Amniotic stem cell (primary cell): ENCODE data around the gene SECISBP2.
A peak's percentile ranks its signal among the peaks of the same experiment; 100 is the strongest.
"Not testable (repeated sequence)": the region's sequence is repeated elsewhere in the genome, so short reads cannot be mapped to it uniquely, and the experiment has no call there.

ENCODE experiments used
- DNase-seq: peaks from one replicate; lab custom pipeline; 2025; lab: John Stamatoyannopoulos, UW

The SECISBP2 gene

GRCh38 chr9:89310475-89311345 is 7.6 kb upstream of the SECISBP2 start, which contains the start of gene CKS2:
Gene CKS2 (plus strand): TSS chr9:89311195. CDS start chr9:89311293, 98 bp downstream.
- peak; percentile 99 for DNase-seq

GRCh38 chr9:89311346-89312221 is 6.7 kb upstream of the SECISBP2 start:
- no peak for DNase-seq

DNA sequence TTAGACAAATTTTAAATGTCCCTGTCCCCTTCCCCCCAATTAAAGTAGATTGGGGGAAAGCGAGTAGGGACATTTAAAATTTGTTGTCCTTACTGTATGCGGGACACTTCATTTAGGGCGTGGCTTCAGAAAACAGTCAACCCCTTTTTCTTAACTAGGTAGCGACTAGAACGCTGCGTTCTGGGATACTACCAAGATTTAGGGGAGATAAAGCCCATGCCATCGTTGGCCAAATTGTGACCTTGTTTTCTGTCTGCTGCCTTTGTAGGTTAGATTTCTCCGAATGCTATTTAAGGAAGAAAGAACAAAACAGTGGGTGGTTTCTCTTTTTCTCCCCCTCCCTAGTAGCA is 6.1 kb upstream of the SECISBP2 start:
- peak; percentile 11 for DNase-seq

DNA sequence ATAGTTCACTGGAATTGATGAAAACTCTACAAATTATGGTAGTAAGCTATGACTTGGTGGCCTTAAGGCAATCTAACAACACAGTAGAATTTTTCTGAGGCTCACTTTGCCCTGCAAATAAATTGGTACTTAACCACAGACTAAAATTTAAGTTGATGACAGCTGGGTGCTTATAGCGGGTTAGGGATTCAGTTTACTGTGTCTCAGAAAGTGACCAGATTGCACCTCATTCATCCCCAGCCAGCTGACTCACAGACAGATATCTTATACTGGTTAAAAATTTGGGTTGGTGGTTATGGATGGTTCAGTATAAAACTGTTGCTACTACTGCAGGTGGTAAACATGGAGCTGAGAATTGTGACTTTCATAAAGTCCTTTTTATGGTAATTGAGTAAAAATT is 4.5 kb upstream of the SECISBP2 start:
- DNase-seq, result no peak

DNA sequence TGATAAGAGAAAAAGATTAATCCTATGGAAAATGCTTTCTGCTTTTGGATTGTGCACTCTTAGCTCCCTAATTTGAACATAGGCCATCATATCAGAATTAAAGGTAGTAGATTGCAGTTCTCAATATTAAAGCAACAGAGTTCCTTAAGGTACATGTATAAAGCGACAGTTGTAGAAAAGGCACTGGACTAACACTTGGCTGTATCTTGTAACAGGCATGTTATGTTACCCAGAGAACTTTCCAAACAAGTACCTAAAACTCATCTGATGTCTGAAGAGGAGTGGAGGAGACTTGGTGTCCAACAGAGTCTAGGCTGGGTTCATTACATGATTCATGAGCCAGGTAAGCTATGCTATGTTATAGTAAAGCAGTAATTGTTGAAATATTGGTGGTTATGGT is 3.3 kb upstream of the SECISBP2 start:
- DNase-seq, result no peak

- no peak for DNase-seq
These were observed 2.8 kb upstream of the SECISBP2 start for GRCh38 chr9:89315482-89315881.

DNA sequence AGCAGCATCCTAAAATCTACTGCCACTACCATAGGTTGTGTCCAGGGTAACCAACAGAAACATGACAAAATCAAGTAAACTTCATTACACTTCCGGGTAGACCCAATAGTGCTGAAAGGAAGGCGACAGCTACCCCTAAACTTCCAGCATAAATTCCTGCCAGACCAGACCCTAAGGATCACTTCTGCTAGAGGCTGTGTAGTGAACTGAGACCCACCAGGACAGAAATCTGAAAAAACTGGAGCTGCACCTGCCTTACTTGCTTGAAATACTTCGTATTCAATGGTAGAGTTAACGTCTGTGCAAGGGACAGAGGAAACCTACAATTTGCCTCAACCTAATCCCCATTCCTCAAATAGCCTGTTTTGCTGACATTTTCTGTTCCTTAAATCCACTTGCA is 1.0 kb upstream of the SECISBP2 start:
- no peak for DNase-seq

DNA sequence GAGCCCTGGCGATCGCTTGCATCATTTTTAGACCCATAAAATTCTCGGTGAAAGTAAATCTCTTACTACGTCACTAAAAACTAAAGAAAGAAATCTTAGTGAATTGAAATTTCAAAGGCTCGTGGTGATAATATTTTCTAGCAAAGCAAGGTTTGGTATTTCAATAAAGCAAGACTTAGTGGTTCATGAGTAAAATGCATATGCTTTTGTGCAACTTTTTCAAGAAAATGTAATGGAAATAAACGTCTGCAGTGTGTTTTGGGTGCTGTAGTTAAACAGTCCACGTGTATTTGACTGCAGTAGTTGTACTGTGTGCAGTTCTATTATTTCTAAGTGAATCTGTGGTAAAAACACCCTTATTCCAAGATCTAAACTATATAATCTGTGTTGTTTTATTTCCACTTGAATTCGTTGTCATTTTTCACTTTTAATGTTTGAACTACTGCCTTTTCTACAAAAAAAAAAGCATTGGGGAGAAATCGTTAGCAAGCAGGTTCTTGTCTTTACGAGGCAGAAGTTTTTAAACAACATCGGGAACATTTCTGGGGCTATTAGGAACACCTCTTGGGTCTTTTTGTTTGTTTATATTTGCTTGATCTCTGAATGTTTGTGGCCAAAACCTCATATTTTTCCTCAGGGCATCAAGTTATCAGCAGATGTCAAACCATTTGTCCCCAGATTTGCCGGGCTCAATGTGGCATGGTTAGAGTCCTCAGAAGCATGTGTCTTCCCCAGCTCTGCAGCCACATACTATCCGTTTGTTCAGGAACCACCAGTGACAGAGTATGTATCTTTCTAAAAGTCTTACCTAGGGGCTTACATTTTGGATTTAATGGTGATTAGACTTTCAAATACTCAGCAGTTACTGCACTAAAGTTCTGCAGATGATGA is 960 bp downstream of the SECISBP2 start:
- no peak for DNase-seq

GRCh38 chr9:89323390-89323789 is 5.1 kb downstream of the SECISBP2 start:
- no peak for DNase-seq

GRCh38 chr9:89325733-89326132 is 7.4 kb downstream of the SECISBP2 start:
- DNase-seq, result no peak

DNA sequence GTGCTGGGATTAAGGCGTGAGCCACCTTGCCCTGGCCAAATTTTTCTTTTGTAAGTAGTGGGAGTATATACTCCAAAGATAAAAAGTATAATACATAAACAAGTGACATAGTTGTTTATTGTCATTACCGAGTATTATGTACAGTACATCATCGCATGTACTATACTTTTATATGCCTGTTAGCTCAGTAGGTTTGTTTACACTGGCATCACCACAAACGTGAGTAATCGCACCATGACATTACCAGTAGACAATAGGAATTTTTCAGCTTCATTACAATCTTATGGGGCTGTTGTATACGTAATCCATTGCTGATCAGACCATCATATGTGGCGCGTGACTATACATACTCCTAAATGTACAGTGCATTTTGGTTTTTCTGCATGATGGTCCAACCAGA is 9.8 kb downstream of the SECISBP2 start:
- no peak for DNase-seq

GRCh38 chr9:89329917-89330316 is 11.6 kb downstream of the SECISBP2 start:
- no peak for DNase-seq

DNA sequence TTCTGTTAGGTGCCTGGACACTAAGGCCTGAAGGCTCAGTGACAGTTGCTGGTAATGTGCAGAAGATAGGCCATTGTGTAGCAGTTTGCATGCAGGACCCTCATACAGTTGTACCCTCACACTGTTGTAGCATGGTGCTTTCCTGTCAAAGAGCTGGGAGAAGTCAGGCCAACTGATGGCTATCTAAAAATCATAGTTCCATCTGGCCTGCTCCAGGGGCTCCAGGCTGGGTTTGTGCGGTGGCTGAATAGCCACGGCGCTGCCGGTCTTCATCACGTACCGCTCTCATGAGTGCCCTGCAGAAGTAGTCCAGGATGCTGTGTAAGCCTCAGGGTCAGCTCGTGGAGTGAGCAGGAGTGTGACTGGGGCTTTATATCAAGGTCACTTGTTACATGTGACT is 12.2 kb downstream of the SECISBP2 start:
- DNase-seq, result no peak

DNA sequence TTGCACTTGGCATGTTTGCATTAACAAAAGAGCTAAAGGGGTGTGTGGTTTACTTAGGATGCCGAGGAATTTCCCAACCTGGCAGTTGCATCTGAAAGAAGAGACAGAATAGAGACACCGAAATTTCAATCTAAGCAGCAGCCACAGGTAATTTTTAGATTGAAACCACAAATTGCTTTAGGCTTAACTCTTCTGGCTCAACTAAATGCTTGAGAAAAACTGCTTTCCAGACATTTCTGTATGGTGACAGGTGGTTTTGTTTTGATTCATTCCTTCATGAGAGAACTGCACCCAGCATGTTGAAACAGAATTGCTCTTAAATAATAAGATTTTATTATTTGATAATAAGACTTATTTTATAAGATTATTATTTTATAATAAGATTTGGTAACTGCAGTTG is 21.5 kb downstream of the SECISBP2 start:
- no peak for DNase-seq

DNA sequence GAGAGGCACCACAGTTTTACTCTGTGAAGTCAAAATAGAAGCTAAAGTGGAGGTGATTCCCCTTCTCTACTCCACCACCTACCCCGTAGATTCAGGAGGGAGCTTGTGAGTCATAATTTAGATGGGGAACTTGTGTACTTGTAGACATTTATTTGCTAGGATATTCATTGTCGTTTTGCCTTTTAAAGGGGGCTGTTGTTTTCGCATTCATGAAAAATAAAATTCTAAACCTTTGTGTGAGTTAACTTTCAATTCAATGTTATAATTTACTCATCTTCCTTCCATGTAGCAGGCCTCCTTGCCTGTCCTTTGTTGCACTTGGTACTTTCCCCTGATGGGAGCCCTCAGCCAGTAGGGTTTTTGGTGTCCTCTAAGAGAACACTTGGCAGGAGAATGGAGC is 22.0 kb downstream of the SECISBP2 start:
- DNase-seq, result no peak

GRCh38 chr9:89342213-89342612 is 23.9 kb downstream of the SECISBP2 start:
- no peak for DNase-seq

- DNase-seq, result no peak
These were observed 24.6 kb downstream of the SECISBP2 start for GRCh38 chr9:89342948-89343347.

GRCh38 chr9:89343812-89344211 is 25.5 kb downstream of the SECISBP2 start:
- not testable (repeated sequence) for DNase-seq

- DNase-seq, result no peak
These were observed 27.2 kb downstream of the SECISBP2 start for GRCh38 chr9:89345476-89345875.

DNA sequence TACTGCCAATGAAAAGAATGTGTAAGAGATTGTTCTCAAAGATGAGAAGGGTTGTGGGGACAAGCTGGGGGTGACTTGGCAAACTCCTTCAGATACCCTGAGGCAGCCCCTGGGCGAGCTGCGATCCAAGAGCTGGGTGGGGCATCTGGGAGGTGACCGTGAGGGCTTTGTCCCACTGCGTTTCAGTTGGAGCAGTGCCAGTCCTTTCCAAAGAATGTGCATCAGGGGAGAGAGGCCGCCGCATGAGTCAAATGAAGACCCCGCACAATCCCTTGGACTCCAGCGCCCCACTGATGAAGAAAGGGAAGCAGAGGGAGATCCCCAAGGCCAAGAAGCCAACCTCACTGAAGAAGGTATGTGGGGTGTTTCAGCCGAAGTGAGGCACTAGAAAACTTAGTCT is 28.4 kb downstream of the SECISBP2 start:
- no peak for DNase-seq

- no peak for DNase-seq
These were observed 29.4 kb downstream of the SECISBP2 start for GRCh38 chr9:89347651-89348050.

DNA sequence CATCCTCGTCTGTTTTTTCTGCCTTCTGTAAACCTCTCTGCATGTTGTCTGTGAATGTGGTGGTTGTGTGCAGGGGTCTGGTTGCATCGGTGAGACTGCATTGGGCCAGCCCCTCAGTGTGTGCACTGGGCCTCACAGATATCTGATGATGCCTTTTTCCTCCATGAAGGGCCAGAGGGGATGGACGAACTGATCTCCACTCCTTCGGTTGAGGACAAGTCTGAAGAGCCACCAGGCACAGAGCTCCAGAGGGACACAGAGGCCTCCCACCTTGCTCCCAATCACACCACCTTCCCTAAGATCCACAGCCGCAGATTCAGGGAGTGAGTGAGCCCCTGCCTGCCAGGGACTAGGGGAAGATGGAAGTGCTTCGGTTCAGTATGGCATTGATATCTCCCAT is 31.3 kb downstream of the SECISBP2 start:
- DNase-seq, result no peak
